GM12878 (cell line): ENCODE results near the gene SEL1L3. TPM values are rescaled to one million over a fixed set of nuclear protein-coding genes. Genes with fewer than 3 reads are reported as not detected.

Experiments
- ATAC-seq: fragments of 200-7000 bp; cut with Tn5 transposase; 3 replicates; pipeline ENCODE4 v1.9.1; 2020; ENCODE audit warnings: mild to moderate bottlenecking, moderate library complexity
- BruUV-seq: library from RNA; stranded (reverse); fragments of 400-500 nt; replicated peaks from 2 replicates; lab custom pipeline; 2021; lab: Mats Ljungman, UMichigan
- CTCF ChIA-PET: fragments of 300-600 bp; sonication (Branson Sonifier 250); formaldehyde crosslinking; extraction: SDS; loops from one replicate; lab custom pipeline; 2021; ENCODE audit warnings: inconsistent platforms; lab: Yijun Ruan, JAX
- POLR2A ChIA-PET: fragments of 350-600 bp; formaldehyde crosslinking; extraction: SDS; loops from one replicate; lab custom pipeline; 2021; ENCODE audit warnings: inconsistent platforms; lab: Charles Lee
- RAD21 ChIA-PET: fragments of 300-600 bp; sonication (Branson Sonifier 250); formaldehyde crosslinking; loops from one replicate; lab custom pipeline; 2023; ENCODE audit warnings: antibody characterized with exemption; ENCODE audit not compliant: unreplicated experiment; lab: Charles Lee
- SMC1A ChIA-PET: fragments of 300-600 bp; sonication (Branson Sonifier 250); formaldehyde crosslinking; loops from one replicate; lab custom pipeline; 2023; ENCODE audit not compliant: unreplicated experiment, uncharacterized antibody; lab: Charles Lee
- DNase-seq: peaks from one replicate; pipeline ENCODE4 v3.0.0-alpha.2; 2011; ENCODE audit warnings: low read depth, low spot score
- FAIRE-seq: peaks from 3 replicates; lab custom pipeline; 2011; peaks lifted over from hg19 to GRCh38; lab: Jason Lieb, UNC
- H2AFZ ChIP-seq: 2 replicates; pipeline ENCODE4 v1.6.0; 2011; ENCODE audit warnings: low read depth, low read length, control low read depth; ENCODE audit not compliant: control insufficient read depth
- H3K27ac ChIP-seq: 2 replicates; pipeline ENCODE4 v1.5.1; 2011; ENCODE audit warnings: control low read depth; ENCODE audit not compliant: control insufficient read depth, insufficient read depth
- H3K27me3 ChIP-seq, 2 experiments: replicated peaks in 1 of 2; 2 replicates each; pipeline versions ENCODE4 v1.6.0 to v1.6.1; 2011; ENCODE audit warnings: low read length in 1 of 2; ENCODE audit not compliant: control insufficient read depth in 2 of 2, insufficient read depth in 2 of 2
- H3K36me3 ChIP-seq, 2 experiments: 2 replicates each; pipeline ENCODE4 v1.5.1; 2011; ENCODE audit warnings: low read length in 1 of 2; ENCODE audit not compliant: control insufficient read depth in 2 of 2, insufficient read depth in 2 of 2
- H3K4me1 ChIP-seq: 2 replicates; pipeline ENCODE4 v1.6.1; 2011; ENCODE audit warnings: mild to moderate bottlenecking, low read length, moderate library complexity, mixed read lengths; ENCODE audit not compliant: control insufficient read depth, insufficient read depth
- H3K4me2 ChIP-seq: 2 replicates; pipeline ENCODE4 v1.6.0; 2011; ENCODE audit warnings: control low read depth; ENCODE audit not compliant: control insufficient read depth, insufficient read depth
- H3K4me3 ChIP-seq: fragments of 200-600 bp; sonication (generic); 2 replicates; pipeline ENCODE4 v1.5.1; 2016
- H3K79me2 ChIP-seq: 2 replicates; pipeline ENCODE4 v1.6.0; 2011; ENCODE audit warnings: low read length; ENCODE audit not compliant: control insufficient read depth, insufficient read depth
- H3K9ac ChIP-seq: 2 replicates; pipeline ENCODE4 v1.8.0; 2011; ENCODE audit warnings: low read length, control low read depth, mixed read lengths; ENCODE audit not compliant: control insufficient read depth, insufficient read depth
- H3K9me3 ChIP-seq: replicated peaks from 3 replicates; pipeline ENCODE4 v1.5.1; 2011; ENCODE audit warnings: mild to moderate bottlenecking, low read length; ENCODE audit not compliant: control insufficient read depth, insufficient read depth
- H4K20me1 ChIP-seq: 2 replicates; pipeline ENCODE4 v1.6.0; 2011; ENCODE audit not compliant: control insufficient read depth, insufficient read depth
- BACH1 ChIP-seq: fragments of 450-650 bp; IDR thresholded peaks from 2 replicates; pipeline ENCODE4 v1.6.1; 2017; ENCODE audit warnings: mild to moderate bottlenecking, borderline replicate concordance
- CHD4 ChIP-seq: fragments of 200-600 bp; sonication (generic); IDR thresholded peaks from 2 replicates; pipeline ENCODE4 v1.6.1; 2016; ENCODE audit warnings: mild to moderate bottlenecking
- E4F1 ChIP-seq: fragments of 450-650 bp; IDR thresholded peaks from 2 replicates; pipeline ENCODE4 v1.6.1; 2018; ENCODE audit warnings: borderline replicate concordance, mild to moderate bottlenecking; ENCODE audit not compliant: partially characterized antibody
- MLLT1 ChIP-seq: fragments of 450-650 bp; IDR thresholded peaks from 2 replicates; pipeline ENCODE4 v1.6.1; 2016; ENCODE audit warnings: mild to moderate bottlenecking
- PKNOX1 ChIP-seq: fragments of 450-650 bp; IDR thresholded peaks from 2 replicates; pipeline ENCODE4 v1.6.1; 2016; ENCODE audit warnings: mild to moderate bottlenecking
- POLR2A ChIP-seq: IDR thresholded peaks from 2 replicates; pipeline ENCODE4 v1.6.1; 2011; ENCODE audit warnings: low read depth, mild to moderate bottlenecking, low read length
- POLR2AphosphoS5 ChIP-seq: IDR thresholded peaks from 2 replicates; pipeline ENCODE4 v1.6.1; 2011; ENCODE audit warnings: mild to moderate bottlenecking, low read length, inconsistent platforms
- RB1 ChIP-seq: fragments of 450-650 bp; formaldehyde crosslinking; IDR thresholded peaks from 2 replicates; pipeline ENCODE4 v1.6.1; 2017; ENCODE audit warnings: mild to moderate bottlenecking, borderline replicate concordance
- SMAD1 ChIP-seq: fragments of 450-650 bp; IDR thresholded peaks from 2 replicates; pipeline ENCODE4 v1.6.1; 2018; ENCODE audit warnings: mild to moderate bottlenecking, low read depth; ENCODE audit not compliant: partially characterized antibody
- TARDBP ChIP-seq: IDR thresholded peaks from 2 replicates; pipeline ENCODE4 v1.6.1; 2016; ENCODE audit warnings: borderline replicate concordance
- ZNF384 ChIP-seq: IDR thresholded peaks from 2 replicates; pipeline ENCODE4 v1.6.1; 2012; ENCODE audit warnings: low read depth, mild to moderate bottlenecking, low read length, improper control_type of control experiment, borderline replicate concordance
- WGBS: methylation state at CpG from one replicate; pipeline ENCODE4 v1.1.6; 2016; ENCODE audit warnings: low lambda C conversion rate; ENCODE audit not compliant: insufficient replicate concordance, insufficient coverage; ENCODE audit errors: missing lambda C conversion rate; 5-methylcytosine and 5-hydroxymethylcytosine counted together
- in situ Hi-C: fragments of 300-500 bp; cut with MboI; formaldehyde crosslinking; loops from 9 replicates; pipeline ENCODE4 v1.14.3; 2018; ENCODE audit warnings: mixed read lengths
- intact Hi-C: fragments of 100-400 bp; cut with micrococcal nuclease; formaldehyde crosslinking; loops from one replicate; pipeline ENCODE4 v1.14.2; 2022; ENCODE audit not compliant: unreplicated experiment
- polyA plus RNA-seq, 11 experiments: library from polyadenylated mRNA; depleted of rRNA in 4 of 11; unstranded in 6 of 11; stranded (reverse) in 5 of 11; fragments of >200 nt; fragmentation: Nextera tagmentation in 4 of 11; fragmentation: Illumina TruSeq in 1 of 11; extraction: Ambion mirVana in 4 of 11; extraction: Trizol in 1 of 11; gene quantifications; 1 replicate in 1 of 11; 2 replicates in 10 of 11; pipeline versions ENCODE4 v1.2.1 to v1.2.3, GENCODE V29; 2011 to 2016; ENCODE audit warnings: inconsistent platforms in 2 of 11, missing spikeins in 2 of 11, low read depth in 1 of 11
- total RNA-seq, 4 experiments: library from RNA; depleted of rRNA in 3 of 4; stranded (reverse); fragments of >200 nt in 3 of 4; fragmentation: Illumina TruSeq in 1 of 4; extraction: Trizol in 1 of 4; gene quantifications; 2 replicates each; pipeline versions ENCODE4 v1.2.1 to v1.2.3, GENCODE V29; 2013 to 2021

SEL1L3 gene
- total and polyA plus RNA-seq, 10 of the 15 experiments (the other 5 are each of a cell fraction or from before 2014, with no cell fraction given): 20.4 to 82.2 (median 47.3) TPM

- Histone ChIP-seq H3K36me3 (no peaks in the 10 kb centered on the region; a peak in 1 of 4 replicates), H4K20me1 (no peaks in the 10 kb centered on the region), H3K9me3 (no peaks in the 10 kb centered on the region), H3K27me3 (no peaks in the 10 kb centered on the region), H3K4me3 (no peak overlapping the region), H3K4me1 (no peaks in the 10 kb centered on the region), H3K9ac (no peak overlapping the region), H3K27ac (no peak overlapping the region), H3K79me2 (no peaks in the 10 kb centered on the region), H3K4me2 (no peak overlapping the region), H2AFZ (no peak overlapping the region)
- 98% methylated on average over 9 of the region's 9 CpGs for WGBS
- RAD21 ChIA-PET: no interaction called here
- SMC1A ChIA-PET: interaction anchor here (0.5 to 1.6 kb wide), 6 partner anchors 8 to 265 kb away, joined by 3 to 5 read pairs (median 4); no protein-coding TSS in a partner anchor
- no peak for ATAC-seq
- FAIRE-seq: no peak
- POLR2A ChIA-PET: no interaction called here
- in situ Hi-C loops (no loop called here), intact Hi-C loops (no loop called here)
- DNase-seq: no peak
- BruUV-seq: no TSS peak
- TF ChIP-seq BACH1: no peak
- TF ChIP-seq CHD4: no peak
- CTCF ChIA-PET: interaction anchor here (1.4 kb wide), 1 partner anchor 64 kb away, joined by 4 read pairs; no protein-coding TSS in a partner anchor
These were observed 106.9 kb downstream of the SEL1L3 start for GRCh38 chr4:25755911-25756310.

- Histone ChIP-seq H3K4me3 (no peak overlapping the region), H3K36me3 (no peaks in the 10 kb centered on the region; a peak in 1 of 4 replicates), H3K27ac (no peak overlapping the region), H3K79me2 (no peaks in the 10 kb centered on the region), H3K4me2 (no peak overlapping the region), H3K27me3 (no peaks in the 10 kb centered on the region), H3K9me3 (no peaks in the 10 kb centered on the region), H3K9ac (no peak overlapping the region), H3K4me1 (no peaks in the 10 kb centered on the region), H4K20me1 (no peaks in the 10 kb centered on the region), H2AFZ (no peak overlapping the region)
- intact Hi-C loops: no loop called here
- WGBS: 90% methylated on average over 5 of the region's 5 CpGs
- ATAC-seq (no peak), FAIRE-seq (no peak), DNase-seq (no peak)
- ChIA-PET POLR2A (no interaction called here), SMC1A (interaction anchor here (1.6 kb wide), 1 partner anchor 15 kb away, joined by 4 read pairs; no protein-coding TSS in a partner anchor), CTCF (interaction anchor here (1.0 to 1.2 kb wide), 3 partner anchors 12 to 312 kb away, joined by 3 to 6 read pairs (median 3); no protein-coding TSS in a partner anchor), RAD21 (no interaction called here)
- no TSS peak for BruUV-seq
- in situ Hi-C loops: no loop called here
- TF ChIP-seq SMAD1: no peak
- no peak for TF ChIP-seq PKNOX1
- TF ChIP-seq E4F1: no peak
- TF ChIP-seq POLR2AphosphoS5: no peak
- TF ChIP-seq MLLT1: no peak
- TF ChIP-seq RB1: no peak
- TF ChIP-seq ZNF384: no peak
- no peak for TF ChIP-seq POLR2A
- TF ChIP-seq TARDBP: no peak
These were observed 109.5 kb downstream of the SEL1L3 start for GRCh38 chr4:25753239-25753638.
